SU-DHL-6 (cell line): Measurements from ENCODE around the gene CARMIL3.
"Not testable (repeated sequence)": the region's sequence is repeated elsewhere in the genome, so short reads cannot be mapped to it uniquely, and the experiment has no call there.

Source experiments
- H2AFZ ChIP-seq: fragments of 200-600 bp; sonication (generic); 2 replicates; pipeline ENCODE4 v1.6.1; 2014; ENCODE audit warnings: low read depth, mild to moderate bottlenecking, moderate library complexity, mixed read lengths, antibody characterized with exemption, low read length; ENCODE audit not compliant: severe bottlenecking
- H3F3A ChIP-seq: fragments of 200-600 bp; shearing (Covaris generic); 2 replicates; pipeline ENCODE4 v1.6.0; 2016; ENCODE audit warnings: antibody characterized with exemption, mild to moderate bottlenecking; ENCODE audit not compliant: insufficient read depth
- H3K27ac ChIP-seq: fragments of 200-600 bp; sonication (generic); 2 replicates; pipeline ENCODE4 v1.5.1; 2016; ENCODE audit warnings: low read depth, mild to moderate bottlenecking, low read length, moderate library complexity, mixed read lengths
- H3K27me3 ChIP-seq: fragments of 200-600 bp; sonication (generic), shearing (Covaris generic); 2 replicates; pipeline ENCODE4 v1.6.0; 2014; ENCODE audit warnings: mild to moderate bottlenecking, low read length
- H3K36me3 ChIP-seq: fragments of 200-600 bp; sonication (generic); 2 replicates; pipeline ENCODE4 v1.6.1; 2014; ENCODE audit warnings: mild to moderate bottlenecking, low read length, mixed read lengths
- H3K4me2 ChIP-seq: fragments of 300-600, 200-600 bp; shearing (Covaris generic), sonication (generic); 2 replicates; pipeline ENCODE4 v1.6.0; 2014; ENCODE audit warnings: low read length, low read depth, mild to moderate bottlenecking; ENCODE audit not compliant: poor library complexity, severe bottlenecking
- H3K4me3 ChIP-seq: fragments of 200-600 bp; sonication (generic); 2 replicates; pipeline ENCODE4 v1.5.1; 2014; ENCODE audit warnings: antibody characterized with exemption, low read length, mild to moderate bottlenecking, mixed read lengths; ENCODE audit not compliant: insufficient read depth, poor library complexity, severe bottlenecking
- H3K79me2 ChIP-seq: fragments of 200-600 bp; sonication (generic); 2 replicates; pipeline ENCODE4 v1.6.1; 2014; ENCODE audit warnings: mild to moderate bottlenecking, low read length, moderate library complexity; ENCODE audit not compliant: insufficient read depth
- H3K9ac ChIP-seq: fragments of 200-600 bp; sonication (generic); 2 replicates; pipeline ENCODE4 v1.7.0; 2014; ENCODE audit warnings: mild to moderate bottlenecking, low read length
- H3K9me2 ChIP-seq: fragments of 200-600 bp; sonication (generic); replicated peaks from 2 replicates; pipeline ENCODE4 v1.6.1; 2014; ENCODE audit warnings: low read length; ENCODE audit not compliant: insufficient read depth
- H3K9me3 ChIP-seq: fragments of 200-600 bp; sonication (generic); 2 replicates; pipeline ENCODE4 v1.6.1; 2014; ENCODE audit warnings: low read length, mixed read lengths; ENCODE audit not compliant: insufficient read depth
- H4K20me1 ChIP-seq: fragments of 200-600 bp; sonication (generic); 2 replicates; pipeline ENCODE4 v1.6.1; 2014; ENCODE audit warnings: low read depth, mild to moderate bottlenecking, antibody characterized with exemption, low read length, moderate library complexity, mixed read lengths
- EZH2phosphoT487 ChIP-seq: fragments of 200-600 bp; sonication (generic), shearing (Covaris generic); conservative IDR thresholded peaks from 2 replicates; pipeline ENCODE4 v1.6.1; 2018; ENCODE audit warnings: mild to moderate bottlenecking, antibody characterized with exemption, low read length, moderate library complexity, mixed read lengths
- TF ChIP-seq, protein P1 (sequence below): fragments of 200-600 bp; sonication (generic); IDR thresholded peaks from one replicate; pipeline ENCODE4 v1.5.1; 2017; ENCODE audit warnings: antibody characterized with exemption, mild to moderate bottlenecking, low read length, moderate library complexity; ENCODE audit not compliant: insufficient read depth, poor library complexity, severe bottlenecking

CARMIL3 gene

DNA sequence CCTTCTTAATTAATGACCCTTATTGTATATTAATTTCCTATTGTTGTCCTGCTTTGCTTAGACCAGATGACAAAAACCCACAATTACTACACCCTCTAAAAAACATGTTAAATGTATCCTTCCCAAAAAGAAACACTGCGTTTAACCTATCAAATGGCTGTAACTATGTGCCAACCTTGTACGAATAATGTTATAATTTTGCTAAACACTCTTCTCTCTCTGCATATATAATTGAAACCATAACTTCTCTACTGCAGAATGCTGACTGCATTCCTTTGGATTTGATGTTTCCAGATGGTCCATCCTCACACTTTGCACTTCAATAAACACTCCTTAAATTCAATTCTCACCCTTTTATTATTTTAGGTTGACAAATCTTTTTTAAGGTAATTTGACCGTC lies 31.3 kb upstream of the CARMIL3 start:
- not testable (repeated sequence) for H3K79me2 ChIP-seq, H3K9me3 ChIP-seq, H3K9me2 ChIP-seq, H3K27ac ChIP-seq, H3F3A ChIP-seq, H4K20me1 ChIP-seq, H3K9ac ChIP-seq, H3K27me3 ChIP-seq, H2AFZ ChIP-seq, H3K4me3 ChIP-seq, H3K36me3 ChIP-seq, H3K4me2 ChIP-seq

- not testable (repeated sequence) for H3K27ac ChIP-seq, H2AFZ ChIP-seq, H3F3A ChIP-seq, H3K27me3 ChIP-seq, H3K4me2 ChIP-seq, H3K9me2 ChIP-seq, H3K36me3 ChIP-seq, H3K4me3 ChIP-seq, H3K9me3 ChIP-seq, H3K79me2 ChIP-seq, H4K20me1 ChIP-seq, H3K9ac ChIP-seq
These were observed 26.8 kb upstream of the CARMIL3 start for GRCh38 chr14:24024939-24025418.

GRCh38 chr14:24029687-24030086 lies 22.1 kb upstream of the CARMIL3 start:
- not testable (repeated sequence) for H2AFZ ChIP-seq, H3K79me2 ChIP-seq, H3K9me3 ChIP-seq, H3K9ac ChIP-seq, H3K4me3 ChIP-seq, H3K4me2 ChIP-seq, H3K9me2 ChIP-seq, H3F3A ChIP-seq, H3K27me3 ChIP-seq, H3K36me3 ChIP-seq, H3K27ac ChIP-seq, H4K20me1 ChIP-seq

GRCh38 chr14:24031331-24031730 lies 20.5 kb upstream of the CARMIL3 start:
- H3K27ac ChIP-seq, H3K79me2 ChIP-seq, H3K9ac ChIP-seq, H3K9me2 ChIP-seq, H3K4me2 ChIP-seq, H3F3A ChIP-seq, H2AFZ ChIP-seq, H3K36me3 ChIP-seq, H3K4me3 ChIP-seq, H3K9me3 ChIP-seq, H3K27me3 ChIP-seq, H4K20me1 ChIP-seq: not testable (repeated sequence)

GRCh38 chr14:24032727-24033418 lies 18.9 kb upstream of the CARMIL3 start:
- H3K4me2 ChIP-seq, result no peak overlapping the region
- no peak overlapping the region for H2AFZ ChIP-seq
- no peaks in the 10 kb centered on the region for H3K36me3 ChIP-seq
- H3K9ac ChIP-seq, result no peak overlapping the region
- TF ChIP-seq EZH2phosphoT487, result no peak
- TF ChIP-seq, protein P1, sequence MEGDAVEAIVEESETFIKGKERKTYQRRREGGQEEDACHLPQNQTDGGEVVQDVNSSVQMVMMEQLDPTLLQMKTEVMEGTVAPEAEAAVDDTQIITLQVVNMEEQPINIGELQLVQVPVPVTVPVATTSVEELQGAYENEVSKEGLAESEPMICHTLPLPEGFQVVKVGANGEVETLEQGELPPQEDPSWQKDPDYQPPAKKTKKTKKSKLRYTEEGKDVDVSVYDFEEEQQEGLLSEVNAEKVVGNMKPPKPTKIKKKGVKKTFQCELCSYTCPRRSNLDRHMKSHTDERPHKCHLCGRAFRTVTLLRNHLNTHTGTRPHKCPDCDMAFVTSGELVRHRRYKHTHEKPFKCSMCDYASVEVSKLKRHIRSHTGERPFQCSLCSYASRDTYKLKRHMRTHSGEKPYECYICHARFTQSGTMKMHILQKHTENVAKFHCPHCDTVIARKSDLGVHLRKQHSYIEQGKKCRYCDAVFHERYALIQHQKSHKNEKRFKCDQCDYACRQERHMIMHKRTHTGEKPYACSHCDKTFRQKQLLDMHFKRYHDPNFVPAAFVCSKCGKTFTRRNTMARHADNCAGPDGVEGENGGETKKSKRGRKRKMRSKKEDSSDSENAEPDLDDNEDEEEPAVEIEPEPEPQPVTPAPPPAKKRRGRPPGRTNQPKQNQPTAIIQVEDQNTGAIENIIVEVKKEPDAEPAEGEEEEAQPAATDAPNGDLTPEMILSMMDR, result no peak
- H3K27ac ChIP-seq, result no peak overlapping the region
- no peaks in the 10 kb centered on the region for H3K27me3 ChIP-seq
- no peak overlapping the region for H3K4me3 ChIP-seq
- no peaks in the 10 kb centered on the region for H3F3A ChIP-seq
- no peaks in the 10 kb centered on the region for H3K9me2 ChIP-seq
- no peaks in the 10 kb centered on the region for H3K79me2 ChIP-seq
- H4K20me1 ChIP-seq, result no peaks in the 10 kb centered on the region
- H3K9me3 ChIP-seq, result peaks cover 5% of the 10 kb centered on the region; the same call in 1 of the 2 replicates

GRCh38 chr14:24035769-24036168 lies 16.0 kb upstream of the CARMIL3 start:
- H3K36me3 ChIP-seq, H3K9me2 ChIP-seq, H3K9me3 ChIP-seq, H3K27me3 ChIP-seq, H3K27ac ChIP-seq, H3F3A ChIP-seq, H4K20me1 ChIP-seq, H3K79me2 ChIP-seq: not testable (repeated sequence)
- Histone ChIP-seq H3K4me3 (peak overlapping the region; percentile 51), H3K4me2 (peak overlapping the region; percentile 61), H3K9ac (peak overlapping the region; percentile 68; the same call in 1 of the 2 replicates), H2AFZ (peak overlapping the region; percentile 91)
